A673 (cell line): ENCODE results near the gene SCGB1C2.

Experiments used
- EZH2 ChIP-seq: fragments of 200-600 bp; sonication (generic); IDR thresholded peaks from 2 replicates; pipeline ENCODE4 v1.6.1; 2017; ENCODE audit warnings: borderline replicate concordance, low read depth, mild to moderate bottlenecking, mixed read lengths, antibody characterized with exemption, low read length; ENCODE audit not compliant: poor library complexity, severe bottlenecking
- TF ChIP-seq, protein P1 (sequence below): fragments of 300-800, 200-600 bp; sonication (generic); conservative IDR thresholded peaks from 2 replicates; pipeline ENCODE4 v1.5.1; 2017; ENCODE audit warnings: low read depth, mild to moderate bottlenecking, antibody characterized with exemption, low read length, moderate library complexity, mixed read lengths

DNA sequence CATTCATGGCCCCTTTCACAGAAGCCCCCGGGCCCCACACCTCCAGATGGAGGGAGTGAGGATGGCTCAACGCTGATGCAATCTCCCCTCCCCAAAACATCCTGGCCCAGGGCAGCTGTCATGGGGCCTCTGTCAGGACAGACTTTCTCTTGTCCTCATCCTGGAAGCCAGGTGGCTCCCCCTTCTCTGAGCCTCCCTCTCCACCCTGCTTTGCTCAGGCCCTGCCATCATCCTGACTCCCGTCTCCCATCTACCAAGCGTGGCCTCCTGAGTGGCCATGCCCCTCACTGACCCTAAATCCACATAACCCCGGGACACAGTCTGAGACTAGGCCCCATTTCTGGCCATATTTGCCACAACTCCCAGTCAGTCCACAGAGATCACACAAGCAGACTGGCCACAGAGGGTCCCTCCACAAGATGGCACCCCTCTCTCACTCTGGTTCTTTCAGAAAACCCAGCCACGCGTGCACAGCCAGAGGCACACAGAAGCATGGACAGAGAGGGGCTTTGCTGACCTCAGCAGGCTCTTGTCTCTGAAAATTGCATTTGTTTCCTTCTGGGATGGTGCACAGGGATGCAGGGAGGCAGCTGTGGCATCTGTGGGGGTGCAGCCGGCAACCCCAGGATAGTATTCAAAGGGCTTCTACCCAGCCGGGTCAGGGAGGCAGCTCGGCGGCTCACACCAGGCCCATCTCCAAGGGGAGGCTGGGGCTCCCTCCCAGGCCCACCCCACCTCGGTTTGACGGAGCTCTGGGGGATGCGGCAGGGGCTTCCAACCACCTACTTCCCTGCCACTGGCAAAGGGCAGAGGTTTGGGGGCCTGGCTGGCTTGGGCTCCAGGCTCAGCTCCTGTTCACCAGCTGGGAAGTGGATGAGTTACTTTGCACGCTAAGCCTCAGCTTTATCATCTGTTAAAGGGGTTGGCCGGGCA is 27.2 kb downstream of the SCGB1C2 start:
- TF ChIP-seq, protein P1, sequence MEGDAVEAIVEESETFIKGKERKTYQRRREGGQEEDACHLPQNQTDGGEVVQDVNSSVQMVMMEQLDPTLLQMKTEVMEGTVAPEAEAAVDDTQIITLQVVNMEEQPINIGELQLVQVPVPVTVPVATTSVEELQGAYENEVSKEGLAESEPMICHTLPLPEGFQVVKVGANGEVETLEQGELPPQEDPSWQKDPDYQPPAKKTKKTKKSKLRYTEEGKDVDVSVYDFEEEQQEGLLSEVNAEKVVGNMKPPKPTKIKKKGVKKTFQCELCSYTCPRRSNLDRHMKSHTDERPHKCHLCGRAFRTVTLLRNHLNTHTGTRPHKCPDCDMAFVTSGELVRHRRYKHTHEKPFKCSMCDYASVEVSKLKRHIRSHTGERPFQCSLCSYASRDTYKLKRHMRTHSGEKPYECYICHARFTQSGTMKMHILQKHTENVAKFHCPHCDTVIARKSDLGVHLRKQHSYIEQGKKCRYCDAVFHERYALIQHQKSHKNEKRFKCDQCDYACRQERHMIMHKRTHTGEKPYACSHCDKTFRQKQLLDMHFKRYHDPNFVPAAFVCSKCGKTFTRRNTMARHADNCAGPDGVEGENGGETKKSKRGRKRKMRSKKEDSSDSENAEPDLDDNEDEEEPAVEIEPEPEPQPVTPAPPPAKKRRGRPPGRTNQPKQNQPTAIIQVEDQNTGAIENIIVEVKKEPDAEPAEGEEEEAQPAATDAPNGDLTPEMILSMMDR: peak; percentile 58
- TF ChIP-seq EZH2: no peak
